A673 (cell line): ENCODE results near the gene MGLL. TPM values are rescaled to one million over a fixed set of nuclear protein-coding genes. Genes with fewer than 3 reads are reported as not detected.

ENCODE experiments used
- BruUV-seq: library from RNA; stranded (reverse); fragments of 400-500 nt; replicated peaks from 2 replicates; lab custom pipeline; 2021; lab: Mats Ljungman, UMichigan
- CTCF ChIA-PET: fragments of 300-600 bp; sonication (Branson Sonifier 250); formaldehyde crosslinking; loops from one replicate; lab custom pipeline; 2022; ENCODE audit warnings: antibody characterized with exemption; lab: Charles Lee
- POLR2A ChIA-PET: fragments of 300-600 bp; sonication (Branson Sonifier 250); formaldehyde crosslinking; loops from one replicate; lab custom pipeline; 2022; ENCODE audit warnings: antibody characterized with exemption; ENCODE audit not compliant: low non-redundant PET; lab: Charles Lee
- DNase-seq: peaks from one replicate; pipeline ENCODE4 v3.0.0-alpha.2; 2015; ENCODE audit warnings: low spot score
- H3K27ac ChIP-seq: fragments of 200-600 bp; sonication (generic); 2 replicates; pipeline ENCODE4 v1.5.1; 2016; ENCODE audit warnings: mixed run types, low read depth, mild to moderate bottlenecking, mixed read lengths, antibody characterized with exemption, low read length; ENCODE audit not compliant: poor library complexity, severe bottlenecking
- H3K27me3 ChIP-seq: fragments of 200-600 bp; sonication (generic); replicated peaks from 2 replicates; pipeline ENCODE4 v1.6.1; 2017; ENCODE audit warnings: mixed run types, low read depth, mild to moderate bottlenecking, mixed read lengths, antibody characterized with exemption, low read length; ENCODE audit not compliant: insufficient read depth, poor library complexity
- H3K36me3 ChIP-seq: fragments of 200-600 bp; sonication (generic); 2 replicates; pipeline ENCODE4 v1.6.1; 2016; ENCODE audit warnings: mixed run types, mild to moderate bottlenecking, mixed read lengths, antibody characterized with exemption, low read length; ENCODE audit not compliant: insufficient read depth, poor library complexity, severe bottlenecking
- H3K4me1 ChIP-seq: fragments of 200-600 bp; sonication (generic); 2 replicates; pipeline ENCODE4 v1.6.1; 2017; ENCODE audit warnings: mixed run types, mild to moderate bottlenecking, mixed read lengths, antibody characterized with exemption, low read length; ENCODE audit not compliant: insufficient read depth, poor library complexity, severe bottlenecking
- H3K4me3 ChIP-seq: fragments of 200-600 bp; sonication (generic); 2 replicates; pipeline ENCODE4 v1.5.1; 2016; ENCODE audit warnings: low read depth, mixed run types, mild to moderate bottlenecking, mixed read lengths, low read length; ENCODE audit not compliant: poor library complexity, severe bottlenecking
- H3K9me3 ChIP-seq: fragments of 200-600 bp; sonication (generic); 2 replicates; pipeline ENCODE4 v1.6.1; 2016; ENCODE audit warnings: mixed run types, low read depth, mild to moderate bottlenecking, mixed read lengths, antibody characterized with exemption, low read length; ENCODE audit not compliant: poor library complexity, severe bottlenecking
- CTCF ChIP-seq: fragments of 300-800, 200-600 bp; sonication (generic); conservative IDR thresholded peaks from 2 replicates; pipeline ENCODE4 v1.5.1; 2017; ENCODE audit warnings: low read depth, mild to moderate bottlenecking, antibody characterized with exemption, low read length, moderate library complexity, mixed read lengths
- EZH2 ChIP-seq: fragments of 200-600 bp; sonication (generic); IDR thresholded peaks from 2 replicates; pipeline ENCODE4 v1.6.1; 2017; ENCODE audit warnings: borderline replicate concordance, low read depth, mild to moderate bottlenecking, mixed read lengths, antibody characterized with exemption, low read length; ENCODE audit not compliant: poor library complexity, severe bottlenecking
- intact Hi-C: fragments of 100-400 bp; cut with micrococcal nuclease; formaldehyde crosslinking; loops from one replicate; pipeline ENCODE4 v1.10.0; 2022; ENCODE audit not compliant: unreplicated experiment
- total RNA-seq: library from RNA; stranded (reverse); gene quantifications from 2 replicates; pipeline ENCODE4 v1.2.3, GENCODE V29; 2021

MGLL gene
- total RNA-seq, 1 experiment from 2014 or later, result 0.39 TPM

DNA sequence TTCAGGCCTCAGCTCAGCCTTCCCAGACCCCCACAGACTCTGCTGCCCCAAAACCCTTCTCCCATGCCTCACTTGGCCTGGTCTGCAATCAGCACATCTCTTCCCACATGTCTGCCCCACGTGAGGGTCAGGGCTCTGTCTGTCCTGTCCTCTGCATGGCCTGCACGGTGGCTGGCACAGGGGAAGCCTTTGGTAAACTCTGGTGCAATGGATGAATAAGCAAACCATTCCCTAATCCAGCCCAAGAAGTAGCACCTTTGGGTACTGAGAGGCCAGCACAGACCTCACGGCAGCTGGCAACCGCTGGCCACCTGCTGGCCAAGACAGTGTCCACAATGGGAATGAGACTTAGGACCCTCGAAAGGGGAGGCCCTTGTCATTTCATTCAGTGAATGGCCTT is 121.9 kb downstream of the MGLL start:
- POLR2A ChIA-PET, result no interaction called here
- TF ChIP-seq CTCF (no peak), EZH2 (no peak)
- H3K9me3 ChIP-seq, result no peaks in the 10 kb centered on the region
- peaks cover 18% of the 10 kb centered on the region for H3K4me1 ChIP-seq
- DNase-seq, result no peak
- CTCF ChIA-PET, result no interaction called here
- BruUV-seq, result no TSS peak
- no peak overlapping the region for H3K4me3 ChIP-seq
- H3K36me3 ChIP-seq, result no peaks in the 10 kb centered on the region
- intact Hi-C loops, result no loop called here
- H3K27ac ChIP-seq, result no peak overlapping the region
- H3K27me3 ChIP-seq, result no peaks in the 10 kb centered on the region

DNA sequence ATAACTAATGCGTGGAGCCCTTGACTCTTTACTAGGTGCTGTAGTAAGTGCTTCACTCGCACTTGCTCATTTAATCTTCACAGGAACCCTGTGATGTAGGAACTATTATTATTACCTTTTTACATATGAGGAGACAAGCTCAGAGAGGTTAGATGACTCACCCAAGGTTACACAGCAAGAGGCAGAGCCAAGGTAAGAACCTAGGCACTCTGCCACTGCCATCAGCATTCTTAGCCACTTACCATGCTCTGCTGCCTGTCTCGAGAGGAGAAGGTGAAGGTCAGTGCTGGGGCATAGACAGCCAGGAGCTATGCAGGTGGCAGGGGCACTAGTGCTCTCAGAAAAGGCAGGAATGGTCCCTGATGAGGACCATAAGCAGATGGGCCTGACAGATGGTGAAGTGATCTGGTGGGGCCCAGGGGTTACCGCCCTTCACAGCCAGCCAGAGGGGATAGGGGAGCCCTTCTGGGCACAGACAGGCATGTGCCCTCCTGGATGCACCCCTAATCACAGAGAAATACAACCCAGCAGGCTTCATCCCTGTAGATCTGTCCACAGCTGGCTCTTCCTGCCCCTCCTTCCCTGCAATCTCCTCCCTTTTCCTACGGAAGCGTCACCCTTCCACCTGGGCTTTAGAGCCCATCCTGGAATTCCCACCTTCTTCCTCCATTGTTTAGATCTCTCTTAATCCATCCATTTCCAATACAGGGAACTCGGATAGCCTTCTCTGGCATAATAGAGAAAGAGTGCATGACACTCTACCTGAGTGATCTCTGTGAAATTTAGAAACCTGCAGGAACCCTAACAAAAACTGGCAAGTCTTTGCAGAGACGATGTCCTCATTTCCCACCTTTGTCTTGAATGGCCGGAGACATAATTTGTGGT is 122.7 kb downstream of the MGLL start:
- no TSS peak for BruUV-seq
- no peaks in the 10 kb centered on the region for H3K9me3 ChIP-seq
- TF ChIP-seq EZH2 (no peak), CTCF (no peak)
- H3K4me3 ChIP-seq, result no peak overlapping the region
- H3K27me3 ChIP-seq, result no peaks in the 10 kb centered on the region
- no peak for DNase-seq
- H3K36me3 ChIP-seq, result no peaks in the 10 kb centered on the region
- H3K27ac ChIP-seq, result no peak overlapping the region
- intact Hi-C loops, result loop anchor here (5.0 kb wide), 1 partner anchor 273 kb away; no protein-coding TSS in a partner anchor
- ChIA-PET POLR2A (no interaction called here), CTCF (no interaction called here)
- peaks cover 18% of the 10 kb centered on the region for H3K4me1 ChIP-seq

- H3K4me1 ChIP-seq, result peaks cover 18% of the 10 kb centered on the region
- no peaks in the 10 kb centered on the region for H3K27me3 ChIP-seq
- BruUV-seq, result no TSS peak
- POLR2A ChIA-PET, result no interaction called here
- TF ChIP-seq EZH2 (no peak), CTCF (no peak)
- DNase-seq, result no peak
- CTCF ChIA-PET, result no interaction called here
- intact Hi-C loops, result loop anchor here (5.0 kb wide), 1 partner anchor 273 kb away; no protein-coding TSS in a partner anchor
- no peaks in the 10 kb centered on the region for H3K9me3 ChIP-seq
- no peak overlapping the region for H3K27ac ChIP-seq
- no peaks in the 10 kb centered on the region for H3K36me3 ChIP-seq
- no peak overlapping the region for H3K4me3 ChIP-seq
Measured at GRCh38 chr3:127698691-127699415, 123.5 kb downstream of the MGLL start.
